Gastroesophageal sphincter (tissue), 3 donors: ENCODE measurements around the gene SCFD2.

ENCODE experiments used
- EP300 ChIP-seq: sonication (generic); formaldehyde crosslinking; IDR thresholded peaks from one replicate; pipeline ENCODE4 v1.6.1; 2017; ENCODE audit warnings: antibody characterized with exemption, mild to moderate bottlenecking
- POLR2A ChIP-seq, 2 donors: fragments of 450-650 bp; IDR thresholded peaks; one replicate each; pipeline ENCODE4 v1.6.1; 2017; ENCODE audit warnings: antibody characterized with exemption in 2 of 2, mild to moderate bottlenecking in 2 of 2, moderate library complexity in 1 of 2
- TF ChIP-seq, protein P1 (sequence below), 4 experiments: fragments of 200-600 bp in 2 of 4; fragments of 450-650 bp in 2 of 4; sonication (generic) in 1 of 4; IDR thresholded peaks; one replicate each; pipeline ENCODE4 v1.5.1; 2017 to 2019; ENCODE audit warnings: antibody characterized with exemption in 4 of 4, mild to moderate bottlenecking in 2 of 4, moderate library complexity in 2 of 4

DNA sequence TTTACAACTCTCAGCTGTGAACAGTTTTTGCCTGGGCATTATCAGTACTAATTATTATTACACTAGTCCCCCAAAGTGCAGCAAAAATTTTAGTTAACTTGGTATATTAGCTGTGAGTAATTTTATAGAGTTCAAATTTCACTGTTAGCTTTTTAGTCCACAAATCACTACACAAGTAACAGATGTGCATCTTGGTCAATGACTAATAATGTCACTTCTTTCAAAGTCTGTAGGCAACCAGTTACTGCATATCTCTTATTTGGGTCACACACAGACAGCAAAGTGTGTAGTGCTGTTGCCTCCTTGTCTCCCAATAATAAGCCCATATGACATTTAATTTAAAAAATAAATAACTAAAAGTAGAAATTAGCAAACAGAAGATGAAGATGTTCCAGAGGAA is 159.9 kb downstream of the SCFD2 start:
- TF ChIP-seq POLR2A (IDR thresholded peaks at IDR 0.05) (no peak), EP300 (no peak)
- TF ChIP-seq, protein P1, sequence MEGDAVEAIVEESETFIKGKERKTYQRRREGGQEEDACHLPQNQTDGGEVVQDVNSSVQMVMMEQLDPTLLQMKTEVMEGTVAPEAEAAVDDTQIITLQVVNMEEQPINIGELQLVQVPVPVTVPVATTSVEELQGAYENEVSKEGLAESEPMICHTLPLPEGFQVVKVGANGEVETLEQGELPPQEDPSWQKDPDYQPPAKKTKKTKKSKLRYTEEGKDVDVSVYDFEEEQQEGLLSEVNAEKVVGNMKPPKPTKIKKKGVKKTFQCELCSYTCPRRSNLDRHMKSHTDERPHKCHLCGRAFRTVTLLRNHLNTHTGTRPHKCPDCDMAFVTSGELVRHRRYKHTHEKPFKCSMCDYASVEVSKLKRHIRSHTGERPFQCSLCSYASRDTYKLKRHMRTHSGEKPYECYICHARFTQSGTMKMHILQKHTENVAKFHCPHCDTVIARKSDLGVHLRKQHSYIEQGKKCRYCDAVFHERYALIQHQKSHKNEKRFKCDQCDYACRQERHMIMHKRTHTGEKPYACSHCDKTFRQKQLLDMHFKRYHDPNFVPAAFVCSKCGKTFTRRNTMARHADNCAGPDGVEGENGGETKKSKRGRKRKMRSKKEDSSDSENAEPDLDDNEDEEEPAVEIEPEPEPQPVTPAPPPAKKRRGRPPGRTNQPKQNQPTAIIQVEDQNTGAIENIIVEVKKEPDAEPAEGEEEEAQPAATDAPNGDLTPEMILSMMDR (IDR thresholded peaks at IDR 0.05): no peak
